Astrocyte of the spinal cord (primary cell): ENCODE results near the gene PACS2.
A peak's percentile ranks its signal among the peaks of the same experiment; 100 is the strongest.

Experiments
- DNase-seq: peaks from one replicate; pipeline ENCODE4 v3.0.0; 2011; ENCODE audit warnings: low read depth, low spot score
- H3K4me3 ChIP-seq: 2 replicates; pipeline ENCODE4 v1.5.1; 2011; ENCODE audit warnings: low read depth, mild to moderate bottlenecking, low read length, moderate library complexity
- CTCF ChIP-seq: IDR thresholded peaks from 2 replicates; pipeline ENCODE4 v1.5.1; 2012; ENCODE audit warnings: low read depth, mild to moderate bottlenecking, low read length, inconsistent platforms
- in situ Hi-C: cut with HindIII; loops from 2 replicates; pipeline ENCODE4 v1.10.0; 2017; ENCODE audit warnings: low sequenced_read_pairs

The PACS2 gene

DNA sequence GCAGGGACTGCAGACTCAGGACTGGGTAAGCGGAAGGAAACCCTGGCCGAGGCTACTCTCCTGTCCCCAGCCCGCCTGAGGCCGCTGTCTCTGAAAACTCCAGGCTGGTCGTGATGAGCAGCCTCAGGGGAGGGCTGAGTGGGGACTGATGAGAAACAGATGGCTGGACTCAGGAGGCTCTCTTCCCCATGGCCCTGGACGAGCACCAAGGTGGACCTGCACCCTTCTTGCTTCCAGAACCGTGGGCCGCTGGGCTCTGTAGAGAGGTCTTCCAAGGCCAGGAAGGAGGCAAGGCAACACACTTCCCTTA lies 84.9 kb downstream of the PACS2 start:
- H3K4me3 ChIP-seq: peak overlapping the region; percentile 70
- no peak for DNase-seq
- in situ Hi-C loops: no loop called here
- TF ChIP-seq CTCF: no peak

- DNase-seq: no peak
- TF ChIP-seq CTCF: no peak
- no peak overlapping the region for H3K4me3 ChIP-seq
- in situ Hi-C loops: no loop called here
Measured at GRCh38 chr14:105400016-105400415, 85.5 kb downstream of the PACS2 start.

DNA sequence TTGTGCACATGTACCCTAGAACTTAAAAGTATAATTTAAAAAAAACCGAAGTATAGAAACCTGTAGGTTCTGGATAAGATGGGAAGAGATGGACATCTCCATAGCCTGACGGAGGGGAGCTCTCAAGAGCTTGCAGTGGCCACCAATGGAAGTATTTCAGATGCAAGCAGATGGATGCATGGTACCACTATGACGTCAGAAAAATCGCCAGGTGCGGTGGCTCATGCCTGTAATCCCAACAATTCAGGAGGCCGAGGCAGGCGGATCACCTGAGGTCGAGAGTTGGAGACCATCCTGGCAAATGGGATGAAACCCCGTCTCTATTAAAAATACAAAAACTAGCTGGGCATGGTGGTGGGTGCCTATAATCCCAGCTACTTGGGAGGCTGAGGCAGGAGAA lies 87.2 kb downstream of the PACS2 start:
- in situ Hi-C loops: no loop called here
- DNase-seq: no peak
- H3K4me3 ChIP-seq: no peak overlapping the region
- no peak for TF ChIP-seq CTCF

- TF ChIP-seq CTCF: no peak
- in situ Hi-C loops: no loop called here
Measured at GRCh38 chr14:105408592-105408991, 94.0 kb downstream of the PACS2 start.

DNA sequence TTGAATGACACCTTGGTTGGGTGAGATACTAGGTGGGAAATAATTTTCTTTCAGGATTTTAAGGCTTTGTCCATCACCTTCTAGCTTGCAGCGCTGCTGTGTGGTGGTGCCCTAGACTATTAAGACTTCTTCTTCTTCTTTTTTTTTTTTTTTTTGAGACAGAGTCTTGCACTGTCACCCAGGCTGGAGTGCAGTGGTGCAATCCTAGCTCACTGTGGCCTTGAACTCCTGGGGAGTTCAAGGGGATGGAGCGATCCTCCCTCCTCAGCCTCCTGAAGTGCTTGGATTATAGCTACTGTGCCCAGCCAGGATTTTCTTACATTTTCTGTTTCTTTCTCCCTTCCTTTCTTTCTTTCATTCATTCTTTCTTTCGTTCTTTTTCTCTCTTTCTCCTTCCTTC lies 94.8 kb downstream of the PACS2 start:
- DNase-seq: no peak
- in situ Hi-C loops: no loop called here
- TF ChIP-seq CTCF: no peak
- no peak overlapping the region for H3K4me3 ChIP-seq

More at GRCh38 chr14:105408592-105408991, 94.0 kb downstream of the PACS2 start:
- DNase-seq: no peak
- no peak overlapping the region for H3K4me3 ChIP-seq

GRCh38 chr14:105410642-105411016 lies 96.1 kb downstream of the PACS2 start:
- no peak for DNase-seq
- in situ Hi-C loops: no loop called here
- H3K4me3 ChIP-seq: no peak overlapping the region
- TF ChIP-seq CTCF: no peak

DNA sequence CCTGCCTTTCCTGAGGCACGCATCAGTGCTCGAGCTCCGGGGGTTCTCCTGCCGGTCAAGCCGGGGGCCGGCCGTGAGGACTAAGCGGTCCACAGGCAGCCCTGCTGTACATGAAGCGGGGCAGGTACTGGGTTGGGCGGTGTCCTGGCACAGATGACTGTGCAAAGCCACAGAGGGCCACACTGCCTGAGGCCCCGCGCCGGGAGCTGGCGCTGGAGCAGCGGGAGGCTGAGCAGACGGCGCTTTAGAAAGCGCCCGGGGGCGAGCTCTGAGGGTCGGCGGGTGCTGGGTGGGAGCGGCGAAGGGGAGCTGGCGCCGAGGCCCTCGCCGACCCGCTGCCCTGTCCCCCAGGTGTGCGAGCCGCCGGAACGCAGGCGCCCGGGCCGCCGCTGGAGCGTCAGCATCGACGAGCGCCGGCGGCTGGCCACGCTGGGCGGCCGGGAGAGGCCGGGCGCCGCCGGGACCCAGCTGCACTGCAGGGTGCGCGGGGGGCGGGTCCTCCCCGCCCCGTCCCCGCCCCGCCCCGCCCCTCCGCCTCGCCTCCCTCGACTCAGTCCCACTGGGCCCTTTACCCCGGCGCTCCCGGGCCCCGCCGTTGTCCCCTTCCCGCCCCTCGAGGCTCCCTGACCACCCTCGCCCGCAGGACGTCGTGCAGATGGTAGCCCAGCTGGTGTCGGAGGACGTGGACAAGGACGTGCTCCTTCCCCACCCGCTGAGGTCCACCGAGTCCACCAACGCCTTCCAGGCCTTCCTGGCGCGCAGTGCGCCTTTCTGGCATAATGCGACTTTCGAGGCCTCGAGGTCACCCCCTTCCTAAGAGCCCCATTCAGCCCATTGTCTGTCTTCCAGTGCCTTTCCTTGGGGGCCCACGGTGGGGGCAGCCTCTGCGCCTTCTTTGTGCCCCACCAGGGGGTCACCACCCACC lies 96.7 kb downstream of the PACS2 start:
- DNase-seq: peak; percentile 22
- in situ Hi-C loops: no loop called here
- peak overlapping the region; percentile 18 for H3K4me3 ChIP-seq
- TF ChIP-seq CTCF: no peak
